ENCODE results near the gene TBCD. TPM values are rescaled to one million over a fixed set of nuclear protein-coding genes. Genes with fewer than 3 reads are reported as not detected.

TBCD gene
- total and polyA plus RNA-seq, 9 of the 15 experiments (the other 6 are each of a cell fraction or from before 2014, with no cell fraction given): 8.9 to 98.5 (median 28.0) TPM

- TF ChIP-seq CTCF (IDR thresholded peaks at IDR 0.05 in 2 of 3, conservative IDR thresholded peaks at IDR 0.05 in 1 of 3; ENCODE audit: insufficient read depth in 2 of 3, low read depth in 1 of 3, low read length in 3 of 3) (no peak), ZNF165 (CRISPR knock-in tag; IDR thresholded peaks at IDR 0.05; ENCODE audit: borderline replicate concordance) (no peak), ERF (CRISPR knock-in tag; IDR thresholded peaks at IDR 0.05) (no peak), CGGBP1 (CRISPR knock-in tag; IDR thresholded peaks at IDR 0.05) (no peak), GTF2B (IDR thresholded peaks at IDR 0.05; ENCODE audit: extremely low read depth, insufficient read length) (no peak), TAF1 (IDR thresholded peaks at IDR 0.05; ENCODE audit: control insufficient read depth, extremely low read depth, insufficient read depth, low read length, severe bottlenecking) (no peak), ETV5 (CRISPR knock-in tag; IDR thresholded peaks at IDR 0.05; ENCODE audit: low read depth) (no peak), ZC3H4 (CRISPR knock-in tag; IDR thresholded peaks at IDR 0.05; ENCODE audit: borderline replicate concordance) (no peak), ZNF785 (CRISPR knock-in tag; IDR thresholded peaks at IDR 0.05) (no peak), ZNF395 (CRISPR knock-in tag; IDR thresholded peaks at IDR 0.05) (no peak), CTCFL (IDR thresholded peaks at IDR 0.05; ENCODE audit: borderline replicate concordance, insufficient read depth, low read depth, low read length, poor library complexity, severe bottlenecking) (no peak), ESRRA (IDR thresholded peaks at IDR 0.05; ENCODE audit: borderline replicate concordance, low read depth) (no peak), CREB3L1 (IDR thresholded peaks at IDR 0.05; ENCODE audit: borderline replicate concordance, low read depth) (peak; percentile 27; the same call in 1 of the 2 replicates), HNRNPH1 (optimal IDR thresholded peaks at IDR 0.05; ENCODE audit: low read depth, low read length) (no peak), ZNF512 (tag; IDR thresholded peaks at IDR 0.05) (no peak)
These were observed 2.7 kb downstream of the TBCD start (continued) for GRCh38 chr17:82754297-82755208.
